DMS53 treated with DMSO at 0.1 percent for 48 hours (cell line): Measurements from ENCODE around the gene SKA3.
"Not testable (repeated sequence)": the region's sequence is repeated elsewhere in the genome, so short reads cannot be mapped to it uniquely, and the experiment has no call there.

Experiments used
- DNase-seq: peaks from one replicate; lab custom pipeline; 2025; ENCODE audit not compliant: unreplicated experiment; lab: John Stamatoyannopoulos, UW

Gene SKA3

GRCh38 chr13:21171420-21171819, 4.9 kb downstream of the SKA3 start:
- DNase-seq = no peak

GRCh38 chr13:21165606-21166005, 10.7 kb downstream of the SKA3 start:
- not testable (repeated sequence) for DNase-seq

GRCh38 chr13:21164631-21165030, 11.7 kb downstream of the SKA3 start:
- no peak for DNase-seq

DNA sequence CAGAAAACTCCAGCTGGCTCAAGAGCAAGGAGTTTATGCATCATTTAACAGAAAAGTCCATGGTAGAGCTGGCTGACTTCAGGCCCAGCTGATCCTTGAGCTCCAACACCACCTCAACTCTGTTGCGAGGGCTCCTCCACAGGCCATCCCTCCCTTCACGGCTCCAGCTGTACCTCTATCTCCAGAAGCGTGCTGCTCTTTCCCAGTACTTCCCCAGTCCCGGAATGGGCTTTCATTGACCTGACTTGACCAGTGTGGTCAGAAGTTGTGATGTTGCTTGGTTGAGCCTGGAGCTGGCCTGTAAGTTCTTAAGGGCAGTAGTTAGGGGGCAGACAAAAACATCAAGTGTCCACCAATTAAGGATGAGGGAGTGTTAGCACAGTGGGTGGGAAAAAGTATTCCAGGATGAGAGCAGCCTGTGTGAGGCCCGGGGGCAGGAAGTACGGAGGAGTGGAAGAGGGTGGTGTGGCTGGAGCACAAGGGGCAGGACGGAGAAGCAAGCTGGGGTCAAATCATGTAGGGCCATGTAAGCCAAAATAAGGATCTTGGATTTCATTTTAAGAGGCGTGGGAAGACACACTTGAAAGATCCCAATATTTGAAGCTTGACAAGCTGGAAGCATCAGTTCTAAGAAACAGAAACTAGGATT, 24.0 kb downstream of the SKA3 start:
- no peak for DNase-seq

- no peak for DNase-seq
These were observed 26.3 kb downstream of the SKA3 start for GRCh38 chr13:21150013-21150412.

DNA sequence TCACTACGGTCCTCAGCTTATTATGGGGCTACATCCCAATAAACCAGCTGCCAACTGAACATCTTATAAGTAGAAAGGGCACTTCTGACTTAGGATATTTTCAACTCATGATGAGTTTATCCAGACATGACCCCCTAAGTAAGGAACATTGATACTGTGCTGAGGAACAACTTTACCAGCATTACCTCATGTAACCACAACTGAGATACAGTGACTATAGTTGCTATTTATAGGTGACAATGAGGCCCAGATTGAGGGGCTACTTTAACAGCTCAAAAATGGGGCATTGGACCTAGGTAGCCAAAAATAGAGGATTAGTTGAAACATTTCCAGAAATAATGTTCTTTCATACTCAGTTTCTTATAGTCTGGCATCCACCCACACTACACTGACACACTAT, 26.8 kb downstream of the SKA3 start:
- DNase-seq = no peak

DNA sequence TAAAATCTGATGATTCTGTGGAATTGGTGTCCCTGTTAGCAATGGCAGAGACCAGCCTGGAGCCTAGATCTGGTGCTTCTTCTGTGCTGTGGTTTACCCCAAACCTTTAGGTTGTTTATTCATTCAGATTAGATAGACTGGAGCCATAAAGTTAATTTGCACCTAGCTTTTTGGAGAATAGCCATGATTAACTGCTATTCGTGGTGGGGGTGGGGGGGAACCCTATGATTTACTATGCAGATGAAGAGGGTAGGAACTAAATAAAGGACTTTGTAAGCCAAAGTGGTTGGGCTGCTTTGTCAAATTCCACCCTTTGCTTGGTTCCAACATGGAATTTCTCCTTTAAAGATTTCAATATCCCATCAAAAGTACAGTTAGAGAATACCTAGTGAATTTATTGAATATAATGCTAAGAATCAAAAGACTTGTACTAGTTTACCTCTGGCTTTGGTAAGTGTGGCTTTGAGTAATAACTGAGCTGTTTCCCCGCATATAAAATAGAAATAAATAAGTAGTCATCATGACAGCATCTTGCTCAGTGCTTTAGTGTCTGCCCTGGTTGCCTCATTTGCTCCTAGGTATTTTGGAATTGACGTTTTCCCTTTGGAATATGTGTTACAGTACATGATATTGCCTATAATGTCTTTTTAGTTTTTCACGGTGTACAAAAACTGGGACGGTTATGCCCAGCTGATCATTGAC, 27.6 kb downstream of the SKA3 start:
- no peak for DNase-seq

- no peak for DNase-seq
These were observed 28.5 kb downstream of the SKA3 start for GRCh38 chr13:21147827-21148226.

GRCh38 chr13:21142766-21143165, 33.6 kb downstream of the SKA3 start:
- DNase-seq = no peak

GRCh38 chr13:21139374-21139773, 37.0 kb downstream of the SKA3 start:
- DNase-seq = peak; percentile 56

DNA sequence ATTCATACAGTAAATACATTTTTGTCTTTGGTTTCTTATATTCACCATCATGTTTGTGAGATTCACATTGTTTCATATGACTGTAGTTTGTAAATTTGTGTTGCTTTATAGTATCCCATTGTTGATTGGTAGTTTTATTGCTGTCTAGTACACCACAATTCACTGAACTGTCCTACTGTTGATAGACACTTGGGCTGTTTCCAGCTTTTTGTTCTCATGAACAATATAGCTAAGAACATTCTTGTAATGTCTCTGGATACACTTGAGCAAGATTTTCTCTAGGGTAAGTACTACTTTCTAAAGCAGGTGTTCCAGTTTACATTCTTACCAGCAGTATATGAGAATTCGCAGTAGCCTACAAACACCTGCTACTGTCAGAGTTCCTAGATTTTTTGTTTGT, 37.8 kb downstream of the SKA3 start:
- DNase-seq = no peak

DNA sequence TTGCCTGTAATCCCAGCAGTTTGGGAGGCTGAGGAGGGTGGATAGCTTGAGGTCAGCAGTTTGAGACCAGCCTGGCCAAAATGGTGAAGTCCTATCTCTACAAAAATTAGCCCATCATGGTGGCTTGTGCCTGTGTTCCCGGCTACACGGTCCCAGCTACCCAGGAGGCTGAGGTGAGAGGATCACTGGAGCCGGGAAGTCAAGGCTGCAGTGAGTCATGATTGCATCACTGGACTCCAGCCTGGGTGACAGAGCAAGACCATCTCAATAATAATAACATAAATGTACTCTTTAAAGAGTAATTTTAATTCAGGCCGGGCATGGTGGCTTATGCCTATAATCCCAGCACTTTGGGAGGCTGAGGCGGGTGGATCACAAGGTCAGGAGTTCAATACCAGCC, 38.7 kb downstream of the SKA3 start:
- no peak for DNase-seq

DNA sequence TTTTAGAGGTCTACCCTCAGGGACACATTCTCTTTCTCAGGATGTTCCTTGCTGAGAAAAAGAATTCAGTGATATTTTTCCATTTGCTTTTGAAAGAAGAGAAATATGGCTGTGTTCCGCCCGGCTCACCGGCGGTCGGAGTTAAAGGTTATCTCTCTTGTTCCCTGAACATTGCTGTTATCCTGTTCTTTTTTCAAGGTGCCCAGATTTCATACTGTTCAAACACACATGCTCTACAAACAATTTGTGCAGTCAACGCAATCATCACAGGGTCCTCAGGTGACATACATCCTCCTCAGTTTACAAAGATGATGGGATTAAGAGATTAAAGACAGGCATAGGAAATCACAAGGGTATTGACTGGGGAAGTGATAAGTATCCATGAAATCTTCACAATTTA, 40.5 kb downstream of the SKA3 start:
- not testable (repeated sequence) for DNase-seq

DNA sequence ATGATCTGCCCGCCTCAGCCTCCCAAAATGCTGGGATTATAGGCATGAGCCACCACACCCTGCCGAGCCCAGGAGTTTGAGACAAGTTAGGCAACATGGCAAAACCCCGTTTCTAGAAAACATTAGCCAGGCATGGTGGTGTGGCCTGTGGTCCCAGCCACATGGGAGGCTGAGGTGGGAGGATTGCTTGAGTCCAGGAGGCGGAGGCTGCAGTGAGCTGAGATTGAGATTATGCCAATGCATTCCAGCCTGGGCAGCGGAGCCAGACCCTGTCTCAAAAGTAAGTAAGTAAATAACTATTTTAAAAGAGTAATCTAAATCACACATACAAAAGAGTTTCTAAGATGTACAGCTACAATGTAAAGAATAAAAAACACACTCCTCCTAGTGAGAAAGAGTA, 41.9 kb downstream of the SKA3 start:
- DNase-seq = no peak

DNA sequence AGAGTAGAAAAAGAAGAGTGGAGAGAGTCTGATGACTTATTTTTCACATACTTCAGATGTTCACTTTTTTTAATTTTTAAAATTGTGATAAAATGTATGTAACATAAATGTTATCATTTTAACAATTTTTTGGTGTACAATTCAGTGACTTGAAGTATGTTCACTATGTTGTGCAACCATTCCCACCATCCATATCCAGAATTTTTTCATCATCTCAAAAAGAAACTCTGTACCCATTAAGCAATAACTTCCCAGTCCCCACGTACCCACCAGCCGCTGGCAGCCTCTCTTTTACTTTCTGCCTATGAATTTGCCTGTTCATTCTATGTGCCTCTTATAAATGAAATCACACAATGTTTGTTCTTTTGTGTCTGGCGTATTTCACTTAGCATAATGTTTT, 43.3 kb downstream of the SKA3 start:
- no peak for DNase-seq

GRCh38 chr13:21130116-21130515, 46.2 kb downstream of the SKA3 start:
- no peak for DNase-seq

- DNase-seq = peak; percentile 91
These were observed 51.5 kb downstream of the SKA3 start for GRCh38 chr13:21124852-21125251.

DNA sequence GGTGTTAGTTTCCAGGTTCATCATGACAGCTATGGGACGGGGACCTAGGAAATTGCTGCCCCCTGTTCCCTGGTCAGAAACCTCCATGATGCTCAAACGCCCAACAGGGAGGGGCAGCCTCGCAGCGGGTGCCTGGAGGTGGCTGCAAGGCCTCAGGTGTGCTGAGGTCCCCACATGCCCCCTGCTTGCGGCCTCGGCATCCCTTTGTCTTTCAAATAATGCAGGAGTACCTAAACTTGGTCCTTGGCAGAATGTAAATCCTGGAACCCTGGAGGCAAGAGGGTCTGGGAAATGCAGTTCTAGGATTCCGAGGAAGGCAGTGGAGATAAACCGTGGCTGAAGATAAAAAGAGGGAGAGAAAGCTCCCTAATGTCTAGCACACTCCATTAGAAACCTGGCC, 52.4 kb downstream of the SKA3 start:
- DNase-seq = no peak

GRCh38 chr13:21121616-21122015, 54.7 kb downstream of the SKA3 start:
- no peak for DNase-seq

DNA sequence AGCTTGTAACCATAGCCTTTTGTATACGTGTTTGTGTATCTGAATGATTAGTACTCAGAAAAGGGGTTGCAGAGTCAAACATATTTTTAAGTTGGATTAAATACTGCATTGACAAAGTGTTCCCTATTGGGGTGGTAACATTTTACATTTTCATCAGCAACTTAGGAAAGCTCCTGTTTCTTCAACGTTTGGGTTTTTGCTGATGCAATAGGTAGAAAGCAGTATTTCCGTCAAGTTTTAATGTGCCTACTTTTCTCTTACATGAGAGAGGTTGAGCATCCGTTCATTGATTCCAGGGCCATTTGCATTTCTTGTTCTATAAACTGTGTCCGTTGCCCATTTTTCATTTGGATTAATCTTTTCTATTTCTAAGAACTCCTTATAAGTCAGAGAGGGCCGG, 56.2 kb downstream of the SKA3 start:
- DNase-seq = no peak

GRCh38 chr13:21119526-21119925, 56.8 kb downstream of the SKA3 start:
- DNase-seq = no peak

DNA sequence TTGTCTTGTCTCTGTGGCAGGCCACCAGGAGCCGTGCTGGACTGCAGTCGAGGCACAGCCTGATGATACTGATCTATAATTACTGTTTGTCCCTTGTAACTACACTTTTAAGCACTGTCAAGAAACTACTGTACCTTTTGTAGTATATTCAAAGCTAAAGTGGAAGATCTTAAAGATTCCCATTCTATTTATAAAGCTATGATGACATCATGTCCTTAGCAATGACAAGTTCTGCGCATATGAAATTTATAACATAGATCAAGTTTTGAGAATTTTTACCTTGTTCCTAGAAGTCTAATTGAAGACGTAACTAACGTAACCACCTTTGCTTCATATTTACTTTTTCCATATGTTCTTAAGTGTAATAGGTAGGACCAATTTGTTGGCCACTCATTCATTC, 58.2 kb downstream of the SKA3 start:
- no peak for DNase-seq
